ENCODE data around the gene SERGEF. TPM values are rescaled to one million over a fixed set of nuclear protein-coding genes. Genes with fewer than 3 reads are reported as not detected.

SERGEF gene
- total RNA-seq, 1 donor from 2014 or later = 17.6 TPM

GRCh38 chr11:17831228-17831627, 181.6 kb downstream of the SERGEF start:
- H3K4me3 ChIP-seq (ENCODE audit: insufficient read depth, low read depth, low read length) = no peak overlapping the region
- H3K27me3 Mint-ChIP-seq (ENCODE audit: low read depth, unreplicated experiment) = peaks cover 5% of the 10 kb centered on the region
- H3K4me2 ChIP-seq (ENCODE audit: low read length) = no peak overlapping the region
- no peaks in the 10 kb centered on the region for H3K9me3 Mint-ChIP-seq (ENCODE audit: unreplicated experiment)
- H3K27me3 ChIP-seq (ENCODE audit: insufficient read depth, low read length) = no peaks in the 10 kb centered on the region
- H3K27ac ChIP-seq (ENCODE audit: low read depth, low read length) = no peak overlapping the region
- no peaks in the 10 kb centered on the region for H3K36me3 ChIP-seq (ENCODE audit: insufficient read depth, low read length)
- H3K36me3 Mint-ChIP-seq (ENCODE audit: low read depth, unreplicated experiment) = no peaks in the 10 kb centered on the region
- H3K4me1 Mint-ChIP-seq (ENCODE audit: low read depth, unreplicated experiment) = no peaks in the 10 kb centered on the region
- no peak overlapping the region for H3K27ac Mint-ChIP-seq (ENCODE audit: unreplicated experiment)
- no peak overlapping the region for H3K9ac ChIP-seq (ENCODE audit: low read length)
- TF ChIP-seq CTCF (IDR thresholded peaks at IDR 0.05; ENCODE audit: insufficient read depth, low read depth, low read length) = no peak
- no peak for TF ChIP-seq EZH2 (IDR thresholded peaks at IDR 0.05; ENCODE audit: insufficient read depth, low read length)
- no peaks in the 10 kb centered on the region for H3K79me2 ChIP-seq (ENCODE audit: insufficient read depth, low read length)
- no peak overlapping the region for H3K4me3 Mint-ChIP-seq (ENCODE audit: unreplicated experiment)
- no peak overlapping the region for H2AFZ ChIP-seq (ENCODE audit: low read depth, low read length)
- FAIRE-seq (no peak), DNase-seq (ENCODE audit: low read depth) (no peak)
- no peaks in the 10 kb centered on the region for H4K20me1 ChIP-seq (ENCODE audit: insufficient read depth, low read length)
- H3K9me3 ChIP-seq (ENCODE audit: insufficient read depth, low read depth, low read length) = no peaks in the 10 kb centered on the region
- no peaks in the 10 kb centered on the region for H3K4me1 ChIP-seq (ENCODE audit: insufficient read depth, low read length)

- Histone ChIP-seq H3K36me3 (ENCODE audit: insufficient read depth, low read length) (no peaks in the 10 kb centered on the region), H3K9me3 (ENCODE audit: insufficient read depth, low read depth, low read length) (no peaks in the 10 kb centered on the region), H3K27ac (ENCODE audit: low read depth, low read length) (no peak overlapping the region), H3K4me2 (ENCODE audit: low read length) (no peak overlapping the region), H4K20me1 (ENCODE audit: insufficient read depth, low read length) (no peaks in the 10 kb centered on the region), H3K79me2 (ENCODE audit: insufficient read depth, low read length) (no peaks in the 10 kb centered on the region), H3K27me3 (ENCODE audit: insufficient read depth, low read length) (no peaks in the 10 kb centered on the region), H2AFZ (ENCODE audit: low read depth, low read length) (no peak overlapping the region), H3K4me1 (ENCODE audit: insufficient read depth, low read length) (no peaks in the 10 kb centered on the region), H3K4me3 (ENCODE audit: insufficient read depth, low read depth, low read length) (no peak overlapping the region), H3K9ac (ENCODE audit: low read length) (no peak overlapping the region)
- Mint-ChIP-seq H3K4me3 (ENCODE audit: unreplicated experiment) (no peak overlapping the region), H3K27ac (ENCODE audit: unreplicated experiment) (no peak overlapping the region), H3K36me3 (ENCODE audit: low read depth, unreplicated experiment) (no peaks in the 10 kb centered on the region), H3K4me1 (ENCODE audit: low read depth, unreplicated experiment) (no peaks in the 10 kb centered on the region), H3K27me3 (ENCODE audit: low read depth, unreplicated experiment) (peaks cover 5% of the 10 kb centered on the region), H3K9me3 (ENCODE audit: unreplicated experiment) (no peaks in the 10 kb centered on the region)
- DNase-seq (ENCODE audit: low read depth) = peak; percentile 72
- TF ChIP-seq CTCF (IDR thresholded peaks at IDR 0.05; ENCODE audit: insufficient read depth, low read depth, low read length) (no peak), EZH2 (IDR thresholded peaks at IDR 0.05; ENCODE audit: insufficient read depth, low read length) (no peak)
- FAIRE-seq = no peak
These were observed 184.5 kb downstream of the SERGEF start for GRCh38 chr11:17828311-17828751.

- Histone ChIP-seq H3K4me2 (ENCODE audit: low read length) (no peak overlapping the region), H4K20me1 (ENCODE audit: insufficient read depth, low read length) (no peaks in the 10 kb centered on the region), H3K27ac (ENCODE audit: low read depth, low read length) (no peak overlapping the region), H3K4me3 (ENCODE audit: insufficient read depth, low read depth, low read length) (no peak overlapping the region), H2AFZ (ENCODE audit: low read depth, low read length) (no peak overlapping the region), H3K9ac (ENCODE audit: low read length) (no peak overlapping the region), H3K79me2 (ENCODE audit: insufficient read depth, low read length) (no peaks in the 10 kb centered on the region), H3K9me3 (ENCODE audit: insufficient read depth, low read depth, low read length) (no peaks in the 10 kb centered on the region), H3K4me1 (ENCODE audit: insufficient read depth, low read length) (no peaks in the 10 kb centered on the region), H3K27me3 (ENCODE audit: insufficient read depth, low read length) (no peaks in the 10 kb centered on the region), H3K36me3 (ENCODE audit: insufficient read depth, low read length) (no peaks in the 10 kb centered on the region)
- FAIRE-seq (no peak), DNase-seq (ENCODE audit: low read depth) (no peak)
- H3K4me1 Mint-ChIP-seq (ENCODE audit: low read depth, unreplicated experiment) = peaks cover 2% of the 10 kb centered on the region
- H3K9me3 Mint-ChIP-seq (ENCODE audit: unreplicated experiment) = no peaks in the 10 kb centered on the region
- no peaks in the 10 kb centered on the region for H3K36me3 Mint-ChIP-seq (ENCODE audit: low read depth, unreplicated experiment)
- peaks cover 5% of the 10 kb centered on the region for H3K27me3 Mint-ChIP-seq (ENCODE audit: low read depth, unreplicated experiment)
- no peak overlapping the region for H3K27ac Mint-ChIP-seq (ENCODE audit: unreplicated experiment)
- H3K4me3 Mint-ChIP-seq (ENCODE audit: unreplicated experiment) = no peak overlapping the region
- TF ChIP-seq EZH2 (IDR thresholded peaks at IDR 0.05; ENCODE audit: insufficient read depth, low read length) = no peak
- TF ChIP-seq CTCF (IDR thresholded peaks at IDR 0.05; ENCODE audit: insufficient read depth, low read depth, low read length) = peak; percentile 9
These were observed 185.8 kb downstream of the SERGEF start for GRCh38 chr11:17827006-17827405.

Data from astrocyte (in vitro differentiated cells and primary cell).